ENCODE results near the gene SLC43A2. TPM values are rescaled to one million over a fixed set of nuclear protein-coding genes. Genes with fewer than 3 reads are reported as not detected.
"Not testable (repeated sequence)": the region's sequence is repeated elsewhere in the genome, so short reads cannot be mapped to it uniquely, and the experiment has no call there.

SLC43A2 gene
- total RNA-seq, 1 donor from 2014 or later: 44.6 TPM

- DNase-seq (peak; percentile 14), ATAC-seq (no peak)
- Histone ChIP-seq H3K27ac (no peak overlapping the region), H3K4me3 (no peak overlapping the region), H3K36me3 (peaks cover 100% of the 10 kb centered on the region), H3K4me1 (no peaks in the 10 kb centered on the region), H3K9me3 (no peaks in the 10 kb centered on the region), H3K27me3 (ENCODE audit: low read depth) (no peaks in the 10 kb centered on the region)
- intact Hi-C loops (cut with DNase I): no loop called here
- no peak for TF ChIP-seq CTCF (IDR thresholded peaks at IDR 0.05)
Observed at GRCh38 chr17:1658100-1658499, 29.5 kb upstream of the SLC43A2 start.

- no peak for DNase-seq
- peaks cover 86% of the 10 kb centered on the region for H3K36me3 ChIP-seq
- peaks cover 16% of the 10 kb centered on the region for H3K4me1 ChIP-seq
- no peak overlapping the region for H3K4me3 ChIP-seq
- no peak for ATAC-seq
- intact Hi-C loops (cut with DNase I): no loop called here
- no peak overlapping the region for H3K27ac ChIP-seq
- TF ChIP-seq CTCF (IDR thresholded peaks at IDR 0.05): no peak
- no peaks in the 10 kb centered on the region for H3K27me3 ChIP-seq (ENCODE audit: low read depth)
- no peaks in the 10 kb centered on the region for H3K9me3 ChIP-seq
Observed at GRCh38 chr17:1653735-1654134, 25.1 kb upstream of the SLC43A2 start.

GRCh38 chr17:1652794-1653193 is 24.2 kb upstream of the SLC43A2 start:
- H3K4me3 ChIP-seq; ATAC-seq; H3K27me3 ChIP-seq (ENCODE audit: low read depth); H3K27ac ChIP-seq; H3K9me3 ChIP-seq; intact Hi-C loops (cut with DNase I): not testable (repeated sequence)
- DNase-seq: peak; percentile 14
- H3K36me3 ChIP-seq: peaks cover 76% of the 10 kb centered on the region
- peaks cover 24% of the 10 kb centered on the region for H3K4me1 ChIP-seq

GRCh38 chr17:1651559-1651844 is 22.9 kb upstream of the SLC43A2 start:
- peaks cover 64% of the 10 kb centered on the region for H3K36me3 ChIP-seq
- ATAC-seq (no peak), DNase-seq (peak; percentile 14)
- no peak for TF ChIP-seq CTCF (IDR thresholded peaks at IDR 0.05)
- no peaks in the 10 kb centered on the region for H3K27me3 ChIP-seq (ENCODE audit: low read depth)
- H3K9me3 ChIP-seq: no peaks in the 10 kb centered on the region
- H3K4me1 ChIP-seq: peaks cover 37% of the 10 kb centered on the region
- H3K27ac ChIP-seq: no peak overlapping the region
- intact Hi-C loops (cut with DNase I): no loop called here
- no peak overlapping the region for H3K4me3 ChIP-seq

- TF ChIP-seq CTCF (IDR thresholded peaks at IDR 0.05): no peak
- ATAC-seq: no peak
- Histone ChIP-seq H3K4me1 (peaks cover 43% of the 10 kb centered on the region), H3K36me3 (peaks cover 62% of the 10 kb centered on the region), H3K4me3 (no peak overlapping the region), H3K9me3 (no peaks in the 10 kb centered on the region), H3K27me3 (ENCODE audit: low read depth) (no peaks in the 10 kb centered on the region), H3K27ac (peak overlapping the region; percentile 99)
- peak; percentile 47 for DNase-seq
- intact Hi-C loops (cut with DNase I): no loop called here
Observed at GRCh38 chr17:1650731-1651558, 22.3 kb upstream of the SLC43A2 start.

- no peaks in the 10 kb centered on the region for H3K27me3 ChIP-seq (ENCODE audit: low read depth)
- H3K4me1 ChIP-seq: peaks cover 52% of the 10 kb centered on the region
- TF ChIP-seq CTCF (IDR thresholded peaks at IDR 0.05): no peak
- H3K27ac ChIP-seq: peak within 1 kb of the TSS; percentile 99
- peak; percentile 93 for DNase-seq
- no peaks in the 10 kb centered on the region for H3K9me3 ChIP-seq
- H3K4me3 ChIP-seq: peak within 1 kb of the TSS; percentile 84
- H3K36me3 ChIP-seq: peaks cover 52% of the 10 kb centered on the region
- intact Hi-C loops (cut with DNase I): no loop called here
- peak; percentile 73 to 75 for ATAC-seq
Observed at GRCh38 chr17:1649844-1650501, 21.3 kb upstream of the SLC43A2 start, which contains the start of gene RILP. Gene RILP, minus strand, starts transcription at chr17:1649866. Its CDS starts 62 bp downstream, at chr17:1649804.

Data from lower lobe of right lung (tissue), 2 donors.